H1 (cell line): Measurements from ENCODE around the gene NKTR. TPM values are rescaled to one million over a fixed set of nuclear protein-coding genes. Genes with fewer than 3 reads are reported as not detected.

Experiments
- CTCF ChIA-PET: fragments of 300-600 bp; sonication (Branson Sonifier 250); formaldehyde crosslinking; loops from one replicate; lab custom pipeline; 2021; ENCODE audit not compliant: partially characterized antibody; lab: Charles Lee
- POLR2A ChIA-PET: fragments of 300-600 bp; sonication (Branson Sonifier 250); formaldehyde crosslinking; loops from one replicate; lab custom pipeline; 2021; ENCODE audit warnings: inconsistent platforms; ENCODE audit not compliant: partially characterized antibody; lab: Charles Lee
- DNase-seq, 2 experiments: peaks; one replicate each; pipeline versions ENCODE4 v3.0.0 to v3.0.0-alpha.2; 2010 to 2022; ENCODE audit warnings: low spot score in 2 of 2, low read depth in 1 of 2, mixed read lengths in 1 of 2
- FAIRE-seq: peaks from 2 replicates; lab custom pipeline; 2011; peaks lifted over from hg19 to GRCh38; lab: Jason Lieb, UNC
- H2AFZ ChIP-seq: 2 replicates; pipeline ENCODE4 v1.8.1; 2012; ENCODE audit warnings: low read length, inconsistent platforms
- H2AK5ac ChIP-seq: 2 replicates; pipeline ENCODE4 v1.6.1; 2013; ENCODE audit warnings: low read depth, low read length
- H2BK120ac ChIP-seq: replicated peaks from 2 replicates; pipeline ENCODE3; 2013; ENCODE audit warnings: low read depth, low read length, inconsistent platforms
- H2BK12ac ChIP-seq: 2 replicates; pipeline ENCODE4 v1.6.1; 2013; ENCODE audit warnings: low read depth, low read length
- H2BK15ac ChIP-seq: 2 replicates; pipeline ENCODE4 v1.6.1; 2013; ENCODE audit warnings: low read length
- H2BK20ac ChIP-seq: 2 replicates; pipeline ENCODE4 v1.6.1; 2013; ENCODE audit warnings: low read length
- H2BK5ac ChIP-seq: 2 replicates; pipeline ENCODE4 v1.6.1; 2013; ENCODE audit warnings: low read depth, low read length
- H3K14ac ChIP-seq: 2 replicates; pipeline ENCODE4 v1.6.1; 2013; ENCODE audit warnings: inconsistent platforms; ENCODE audit not compliant: insufficient read length
- H3K18ac ChIP-seq: 2 replicates; pipeline ENCODE4 v1.6.1; 2013; ENCODE audit warnings: low read length; ENCODE audit errors: extremely low read depth
- H3K23ac ChIP-seq: 2 replicates; pipeline ENCODE4 v1.6.1; 2013; ENCODE audit warnings: inconsistent platforms; ENCODE audit not compliant: insufficient read length
- H3K23me2 ChIP-seq: 2 replicates; pipeline ENCODE4 v1.6.1; 2013; ENCODE audit warnings: low read depth, low read length
- H3K27ac ChIP-seq: 2 replicates; pipeline ENCODE4 v1.6.1; 2011; ENCODE audit warnings: low read depth, low read length, inconsistent platforms
- H3K27me3 ChIP-seq, 4 experiments: replicated peaks in 1 of 4; 1 replicate in 1 of 4; 2 replicates in 3 of 4; pipeline versions ENCODE4 v1.6.1 to v1.8.1; 2011 to 2013; ENCODE audit warnings: low read length in 3 of 4, mild to moderate bottlenecking in 3 of 4, inconsistent platforms in 2 of 4, mixed read lengths in 2 of 4, moderate library complexity in 1 of 4; ENCODE audit not compliant: control insufficient read depth in 3 of 4, insufficient read depth in 3 of 4; ENCODE audit errors: extremely low read depth in 1 of 4
- H3K36me3 ChIP-seq, 4 experiments: 2 replicates each; pipeline versions ENCODE4 v1.6.1 to v1.8.1; 2011 to 2013; ENCODE audit warnings: mild to moderate bottlenecking in 4 of 4, low read length in 3 of 4, moderate library complexity in 2 of 4, control low read depth in 1 of 4, inconsistent platforms in 1 of 4; ENCODE audit not compliant: insufficient read depth in 4 of 4, control insufficient read depth in 2 of 4
- H3K4ac ChIP-seq: replicated peaks from 2 replicates; pipeline ENCODE3; 2013; ENCODE audit warnings: low read length, low read depth, mixed read lengths, inconsistent platforms; ENCODE audit not compliant: insufficient read length
- H3K4me1 ChIP-seq, 4 experiments: replicated peaks in 1 of 4; 1 replicate in 1 of 4; 2 replicates in 3 of 4; pipeline versions ENCODE4 v1.6.1 to v1.8.1; 2011 to 2013; ENCODE audit warnings: low read length in 3 of 4, inconsistent platforms in 2 of 4, mixed read lengths in 1 of 4; ENCODE audit not compliant: insufficient read depth in 4 of 4, control insufficient read depth in 3 of 4
- H3K4me2 ChIP-seq, 2 experiments: 2 replicates each; pipeline versions ENCODE4 v1.6.1 to v1.8.1; 2011 to 2013; ENCODE audit warnings: low read depth in 2 of 2, low read length in 2 of 2, control low read depth in 1 of 2, inconsistent platforms in 1 of 2, mild to moderate bottlenecking in 1 of 2; ENCODE audit not compliant: insufficient read depth in 1 of 2
- H3K4me3 ChIP-seq, 4 experiments: fragments of 200-600, 300-600 bp in 1 of 4; sonication (generic), shearing (Covaris generic), sonication (Bioruptor Twin) in 1 of 4; 2 replicates each; pipeline versions ENCODE4 v1.5.1 to v1.8.1; 2011 to 2016; ENCODE audit warnings: low read length in 4 of 4, low read depth in 3 of 4, control low read depth in 2 of 4, inconsistent platforms in 2 of 4, mild to moderate bottlenecking in 2 of 4, mixed read lengths in 1 of 4, moderate library complexity in 1 of 4; ENCODE audit not compliant: insufficient read depth in 2 of 4; ENCODE audit errors: extremely low read depth in 1 of 4
- H3K56ac ChIP-seq: replicated peaks from 2 replicates; pipeline ENCODE3; 2013; ENCODE audit warnings: low read depth, mild to moderate bottlenecking, mixed read lengths, low read length, inconsistent platforms; ENCODE audit not compliant: insufficient read length
- H3K79me1 ChIP-seq: 2 replicates; pipeline ENCODE4 v1.6.1; 2013; ENCODE audit warnings: low read depth, low read length, control low read depth
- H3K79me2 ChIP-seq, 2 experiments: 2 replicates each; pipeline versions ENCODE4 v1.6.1 to v1.8.1; 2012 to 2013; ENCODE audit warnings: low read length in 2 of 2, mild to moderate bottlenecking in 2 of 2, inconsistent platforms in 1 of 2; ENCODE audit not compliant: insufficient read depth in 2 of 2, control insufficient read depth in 1 of 2
- H3K9ac ChIP-seq, 4 experiments: replicated peaks in 1 of 4; 1 replicate in 1 of 4; 2 replicates in 3 of 4; pipeline versions ENCODE4 v1.6.1 to v1.8.1; 2011 to 2013; ENCODE audit warnings: low read depth in 3 of 4, low read length in 3 of 4, control low read depth in 2 of 4, mild to moderate bottlenecking in 2 of 4, moderate library complexity in 2 of 4, inconsistent platforms in 1 of 4; ENCODE audit errors: extremely low read depth in 1 of 4
- H3K9me3 ChIP-seq, 2 experiments: 2 replicates each; pipeline versions ENCODE4 v1.6.1 to v1.8.1; 2012 to 2013; ENCODE audit warnings: mild to moderate bottlenecking in 2 of 2, moderate library complexity in 2 of 2, control low read depth in 1 of 2, inconsistent platforms in 1 of 2, low read depth in 1 of 2, low read length in 1 of 2, mixed read lengths in 1 of 2; ENCODE audit not compliant: insufficient read depth in 2 of 2
- H4K20me1 ChIP-seq, 2 experiments: replicated peaks in 1 of 2; 2 replicates each; pipeline versions ENCODE3 to v1.8.1; 2011 to 2013; ENCODE audit warnings: inconsistent platforms in 2 of 2, low read length in 2 of 2, mild to moderate bottlenecking in 1 of 2; ENCODE audit not compliant: insufficient read depth in 2 of 2, control insufficient read depth in 1 of 2
- H4K5ac ChIP-seq: 2 replicates; pipeline ENCODE4 v1.6.1; 2013; ENCODE audit warnings: low read length, low read depth, mixed read lengths, inconsistent platforms; ENCODE audit not compliant: insufficient read length
- H4K8ac ChIP-seq: 2 replicates; pipeline ENCODE4 v1.8.0; 2013; ENCODE audit warnings: mild to moderate bottlenecking, moderate library complexity, low read length, inconsistent platforms; ENCODE audit not compliant: insufficient read depth; ENCODE audit errors: extremely low read depth
- H4K91ac ChIP-seq: replicated peaks from 2 replicates; pipeline ENCODE3; 2013; ENCODE audit warnings: low read length, mixed read lengths, inconsistent platforms; ENCODE audit not compliant: insufficient read length
- BCL11A ChIP-seq, 2 experiments: IDR thresholded peaks; one replicate each; pipeline ENCODE4 v1.6.1; 2011; ENCODE audit warnings: low read depth in 2 of 2, low read length in 2 of 2, mild to moderate bottlenecking in 2 of 2
- BRCA1 ChIP-seq: IDR thresholded peaks from 2 replicates; pipeline ENCODE4 v1.6.1; 2012; ENCODE audit warnings: low read depth, low read length, improper control_type of control experiment
- CEBPB ChIP-seq: IDR thresholded peaks from 2 replicates; pipeline ENCODE4 v1.6.1; 2012; ENCODE audit warnings: low read depth, low read length
- EZH2 ChIP-seq: fragments of 200-600 bp; sonication (generic); IDR thresholded peaks from 2 replicates; pipeline ENCODE4 v1.7.1; 2012; ENCODE audit warnings: low read depth, mild to moderate bottlenecking, moderate library complexity, low read length, inconsistent platforms; ENCODE audit not compliant: severe bottlenecking
- NANOG ChIP-seq: IDR thresholded peaks from 2 replicates; pipeline ENCODE4 v1.6.1; 2011; ENCODE audit warnings: low read length, low read depth, mild to moderate bottlenecking, inconsistent platforms; ENCODE audit not compliant: insufficient read depth, poor library complexity, severe bottlenecking
- PHF8 ChIP-seq: fragments of 200-600 bp; sonication (generic); conservative IDR thresholded peaks from 2 replicates; pipeline ENCODE4 v1.7.1; 2012; ENCODE audit warnings: low read depth, mild to moderate bottlenecking, inconsistent platforms, low read length, moderate library complexity
- SIRT6 ChIP-seq: IDR thresholded peaks from one replicate; pipeline ENCODE4 v1.7.1; 2012; ENCODE audit warnings: low read length, inconsistent platforms
- SP1 ChIP-seq: IDR thresholded peaks from 2 replicates; pipeline ENCODE4 v1.6.1; 2011; ENCODE audit warnings: low read depth, low read length
- TBP ChIP-seq: IDR thresholded peaks from 2 replicates; pipeline ENCODE4 v1.6.1; 2011; ENCODE audit warnings: low read depth, low read length, improper control_type of control experiment
- YY1 ChIP-seq: IDR thresholded peaks from 2 replicates; pipeline ENCODE4 v1.6.1; 2011; ENCODE audit warnings: low read depth, mild to moderate bottlenecking, low read length
- WGBS, 2 experiments: shearing (Covaris generic) in 1 of 2; methylation state at CpG; one replicate each; pipeline versions ENCODE4 v1.1.6 to v1.1.7; 2013 to 2015; ENCODE audit warnings: low lambda C conversion rate in 2 of 2, mixed read lengths in 2 of 2, inconsistent platforms in 1 of 2, low coverage in 1 of 2, missing lambda C conversion rate in 1 of 2; ENCODE audit not compliant: insufficient replicate concordance in 2 of 2, insufficient coverage in 1 of 2, insufficient read length in 1 of 2; ENCODE audit errors: extremely low coverage in 1 of 2, missing lambda C conversion rate in 1 of 2; 5-methylcytosine and 5-hydroxymethylcytosine counted together
- polyA plus RNA-seq, 7 experiments: library from polyadenylated mRNA; depleted of rRNA in 3 of 7; stranded (reverse) in 5 of 7; unstranded in 2 of 7; fragments of >200 nt in 5 of 7; fragments of 200-250 nt in 2 of 7; gene quantifications; 1 replicate in 5 of 7; 2 replicates in 1 of 7; 4 replicates in 1 of 7; pipeline versions ENCODE4 v1.2.1 to v1.2.3, GENCODE V29; 2011 to 2013; ENCODE audit warnings: missing spikeins in 2 of 7, mixed read lengths in 2 of 7
- total RNA-seq: library from RNA; stranded (reverse); fragmentation: NEBNext Ultra II Directional; extraction: Animal tissue kit (Norgen Biotek cat#: 25700); gene quantifications from 2 replicates; pipeline ENCODE4 v1.2.1, GENCODE V29; 2021

The NKTR gene
- total and polyA plus RNA-seq, 2 of the 8 experiments (the other 6 are each of a cell fraction or from before 2014, with no cell fraction given) = 24.1 to 62.2 TPM

GRCh38 chr3:42690766-42691680 is 90.5 kb downstream of the NKTR start:
- no peak overlapping the region for H3K56ac ChIP-seq
- H3K4me3 ChIP-seq = no peak overlapping the region
- H3K4me1 ChIP-seq = peaks cover 0 to 10% (median 4%) of the 10 kb centered on the region in 4 experiments; a peak in 4 of 7 replicates
- FAIRE-seq (no peak), DNase-seq (no peak)
- no peak overlapping the region; the same call in 1 of the 2 replicates for H2BK15ac ChIP-seq
- no peak overlapping the region for H3K14ac ChIP-seq
- H3K4me2 ChIP-seq = no peak overlapping the region
- no peak overlapping the region for H3K23ac ChIP-seq
- no peak overlapping the region for H3K4ac ChIP-seq
- TF ChIP-seq SP1 (no peak), BCL11A (IDR thresholded peaks at IDR 0.05; ENCODE audit: low read depth in 2 of 2, low read length in 2 of 2) (no peak), YY1 (no peak), CEBPB (no peak), BRCA1 (no peak), TBP (no peak), PHF8 (no peak), SIRT6 (no peak), NANOG (no peak), EZH2 (no peak)
- TF ChIP-seq, all 59 proteins: peak for 0
- no peaks in the 10 kb centered on the region for H3K23me2 ChIP-seq
- H3K79me1 ChIP-seq = no peaks in the 10 kb centered on the region
- H4K91ac ChIP-seq = no peak overlapping the region
- no peak overlapping the region for H3K18ac ChIP-seq
- H2BK120ac ChIP-seq = no peak overlapping the region
- H4K5ac ChIP-seq = no peak overlapping the region
- H3K27ac ChIP-seq = no peak overlapping the region
- no peak overlapping the region for H3K9ac ChIP-seq
- no peak overlapping the region for H2BK20ac ChIP-seq
- H2BK12ac ChIP-seq = no peak overlapping the region
- CTCF ChIA-PET = interaction anchor here (0.8 to 3.3 kb wide), 5 partner anchors 10 to 60 kb away, joined by 3 to 14 read pairs (median 3); no protein-coding TSS in a partner anchor
- H3K9me3 ChIP-seq = no peaks in the 10 kb centered on the region
- H4K8ac ChIP-seq = no peak overlapping the region
- no peaks in the 10 kb centered on the region for H3K79me2 ChIP-seq
- H4K20me1 ChIP-seq = no peaks in the 10 kb centered on the region
- POLR2A ChIA-PET = interaction anchor here (0.8 to 1.1 kb wide), 2 partner anchors 50 to 57 kb away, joined by 3 read pairs; no protein-coding TSS in a partner anchor
- no peak overlapping the region for H2BK5ac ChIP-seq
- 0 out of 7 replicates have a peak, but pooled peaks cover 0 to 2% (median 0%) of the 10 kb centered on the region in 4 experiments for H3K27me3 ChIP-seq
- H2AK5ac ChIP-seq = no peak overlapping the region
- 88% methylated on average over 10 of the region's 10 CpGs; no CpG with 5 or more reads in 1 of the 2 experiments for WGBS, 2 experiments
- no peaks in the 10 kb centered on the region for H3K36me3 ChIP-seq
- no peak overlapping the region for H2AFZ ChIP-seq
